HepG2 (cell line): ENCODE results near the gene CPNE1. TPM values are rescaled to one million over a fixed set of nuclear protein-coding genes. Genes with fewer than 3 reads are reported as not detected.

ENCODE experiments used
- ATAD3A ChIP-seq: sonication (generic); formaldehyde crosslinking; IDR thresholded peaks from 2 replicates; pipeline ENCODE4 v1.4.0; 2020; ENCODE audit warnings: missing genetic modification reagents
- DMAP1 ChIP-seq: IDR thresholded peaks from 2 replicates; pipeline ENCODE4 v1.6.1; 2016
- KAT7 ChIP-seq: IDR thresholded peaks from 2 replicates; pipeline ENCODE4 v1.6.1; 2018; ENCODE audit warnings: borderline replicate concordance, missing compliant biosample characterization
- MIER3 ChIP-seq: IDR thresholded peaks from 2 replicates; pipeline ENCODE4 v1.6.1; 2016; ENCODE audit warnings: missing compliant biosample characterization, borderline replicate concordance
- RFX3 ChIP-seq: IDR thresholded peaks from 2 replicates; pipeline ENCODE4 v1.6.1; 2016; ENCODE audit warnings: missing biosample characterization, missing genetic modification reagents
- SMYD3 ChIP-seq: sonication (generic); formaldehyde crosslinking; IDR thresholded peaks from 2 replicates; pipeline ENCODE4 v1.8.1; 2023; ENCODE audit warnings: mild to moderate bottlenecking, missing genetic modification reagents
- SP140L ChIP-seq: sonication (generic); formaldehyde crosslinking; IDR thresholded peaks from 2 replicates; pipeline ENCODE4 v1.4.0; 2020; ENCODE audit warnings: missing genetic modification reagents, borderline replicate concordance
- SP4 ChIP-seq: sonication (generic); formaldehyde crosslinking; IDR thresholded peaks from 2 replicates; pipeline ENCODE4 v1.8.1; 2023; ENCODE audit warnings: mild to moderate bottlenecking, missing genetic modification reagents
- ZNF33A ChIP-seq: sonication (generic); formaldehyde crosslinking; IDR thresholded peaks from 2 replicates; pipeline ENCODE4 v1.5.1; 2020; ENCODE audit warnings: missing genetic modification reagents, mild to moderate bottlenecking, moderate library complexity, borderline replicate concordance
- ZNF441 ChIP-seq: sonication (generic); formaldehyde crosslinking; IDR thresholded peaks from 2 replicates; pipeline ENCODE4 v1.7.0; 2021; ENCODE audit warnings: missing genetic modification reagents, borderline replicate concordance
- ZNF446 ChIP-seq: sonication (generic); formaldehyde crosslinking; IDR thresholded peaks from 2 replicates; pipeline ENCODE4 v1.5.0; 2020; ENCODE audit warnings: mild to moderate bottlenecking, missing genetic modification reagents
- ZNF556 ChIP-seq: sonication (generic); formaldehyde crosslinking; IDR thresholded peaks from 2 replicates; pipeline ENCODE4 v1.4.0; 2020; ENCODE audit warnings: mild to moderate bottlenecking, missing genetic modification reagents, borderline replicate concordance
- ZNF577 ChIP-seq: sonication (generic); formaldehyde crosslinking; IDR thresholded peaks from 2 replicates; pipeline ENCODE4 v1.4.0; 2020; ENCODE audit warnings: mild to moderate bottlenecking, low read depth, missing genetic modification reagents, borderline replicate concordance
- ZNF614 ChIP-seq: IDR thresholded peaks from 2 replicates; pipeline ENCODE4 v1.6.1; 2018; ENCODE audit warnings: missing biosample characterization, missing genetic modification reagents, inconsistent platforms, borderline replicate concordance
- ZNF766 ChIP-seq: sonication (generic); formaldehyde crosslinking; IDR thresholded peaks from 2 replicates; pipeline ENCODE4 v1.5.0; 2020; ENCODE audit warnings: missing genetic modification reagents, borderline replicate concordance
- polyA plus RNA-seq, 8 experiments: library from polyadenylated mRNA; depleted of rRNA in 3 of 8; stranded (reverse) in 7 of 8; unstranded in 1 of 8; fragments of >200 nt; fragmentation: Illumina TruSeq in 4 of 8; extraction: Trizol in 4 of 8; gene quantifications; 2 replicates each; pipeline versions ENCODE4 v1.2.1 to v1.2.3, GENCODE V29; 2011 to 2016; ENCODE audit warnings: low read depth in 4 of 8, missing spikeins in 1 of 8, mixed read lengths in 1 of 8; ENCODE audit not compliant: insufficient read depth in 1 of 8
- total RNA-seq, 5 experiments: library from RNA; depleted of rRNA; stranded (reverse); fragments of >200 nt; fragmentation: Illumina TruSeq; extraction: Trizol; gene quantifications; 2 replicates each; pipeline ENCODE4 v1.2.3, GENCODE V29; 2016; ENCODE audit warnings: low read depth in 1 of 5
- TF ChIP-seq, protein P1 (sequence below): sonication (generic); formaldehyde crosslinking; conservative IDR thresholded peaks from 2 replicates; pipeline ENCODE4 v1.8.0; 2022; ENCODE audit warnings: mild to moderate bottlenecking, moderate library complexity, missing genetic modification reagents
- TF ChIP-seq, protein P2 (sequence below): sonication (generic); formaldehyde crosslinking; conservative IDR thresholded peaks from 2 replicates; pipeline ENCODE4 v1.4.0; 2020; ENCODE audit warnings: missing genetic modification reagents
- TF ChIP-seq, protein P3 (sequence below): sonication (generic); formaldehyde crosslinking; IDR thresholded peaks from 2 replicates; pipeline ENCODE4 v1.4.0; 2020; ENCODE audit warnings: mild to moderate bottlenecking, low read depth, missing genetic modification reagents
- TF ChIP-seq, protein P4 (sequence below): sonication (generic); formaldehyde crosslinking; IDR thresholded peaks from 2 replicates; pipeline ENCODE4 v1.8.1; 2022; ENCODE audit warnings: low read depth, mild to moderate bottlenecking, missing genetic modification reagents
- TF ChIP-seq, protein P5 (sequence below): sonication (generic); formaldehyde crosslinking; IDR thresholded peaks from 2 replicates; pipeline ENCODE4 v1.5.0; 2020; ENCODE audit warnings: missing genetic modification reagents

The CPNE1 gene
- total and polyA plus RNA-seq, 2 of the 13 experiments (the other 11 are each of a cell fraction or from before 2014, with no cell fraction given): 408 to 431 TPM

DNA sequence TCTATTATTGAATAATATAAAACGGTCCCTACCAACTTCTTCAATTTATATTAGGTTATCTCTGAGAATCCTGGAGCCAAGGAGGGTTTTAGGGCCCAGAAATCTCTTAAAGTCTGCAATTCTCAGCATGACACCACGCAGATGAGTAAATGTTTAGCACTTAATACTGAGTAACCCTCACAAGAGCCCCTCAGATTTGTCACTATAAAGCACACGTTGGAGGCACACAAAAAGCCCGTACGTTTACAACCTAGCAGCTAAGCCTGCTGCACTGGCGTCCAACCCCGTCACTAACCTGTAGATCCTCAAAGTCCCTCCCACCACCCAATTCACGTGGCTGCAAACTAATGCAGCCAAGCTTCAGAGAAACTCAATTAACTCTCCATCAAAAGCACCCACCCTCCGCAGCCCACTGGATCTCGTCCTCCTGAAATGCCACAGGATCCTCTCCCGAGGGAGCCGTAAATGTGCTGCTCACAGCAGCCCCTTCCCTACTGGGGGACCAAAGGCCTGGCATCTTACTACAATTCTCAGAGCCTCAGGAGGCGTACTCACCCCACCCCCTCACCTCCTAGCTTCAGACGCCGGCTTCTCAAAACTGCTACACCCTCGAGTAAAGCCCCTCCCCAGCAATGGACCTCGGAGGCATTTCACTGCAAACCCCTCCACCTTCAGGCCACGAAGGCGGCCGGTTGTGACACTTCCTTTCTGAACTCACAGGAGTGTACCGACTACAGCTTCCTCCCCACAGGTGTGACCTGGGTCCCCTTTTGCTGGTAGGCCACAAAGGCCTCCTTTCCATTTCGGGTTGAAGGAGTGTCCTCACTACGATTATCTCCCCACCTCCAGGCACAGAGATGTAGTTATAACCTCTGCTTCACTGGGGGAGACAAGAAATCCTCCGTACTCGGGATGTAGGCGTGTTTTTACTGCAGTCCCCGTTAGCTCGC lies 909 bp downstream of the CPNE1 start (continued):
- TF ChIP-seq ZNF766 (no peak), ZNF577 (no peak), RFX3 (0 out of 2 replicates have a peak, but pooled peaks have one; percentile 18), SMYD3 (CRISPR knock-in tag) (0 out of 2 replicates have a peak, but pooled peaks have one; percentile 1), DMAP1 (CRISPR knock-in tag) (no peak), ZNF446 (CRISPR knock-in tag) (peak; percentile 44), MIER3 (CRISPR knock-in tag) (0 out of 2 replicates have a peak, but pooled peaks have one; percentile 17), SP140L (peak; percentile 90; the same call in 1 of the 2 replicates), KAT7 (CRISPR knock-in tag) (peak; percentile 67), SP4 (CRISPR knock-in tag) (no peak), ZNF33A (CRISPR knock-in tag) (no peak), ZNF556 (CRISPR knock-in tag) (no peak), ATAD3A (CRISPR knock-in tag) (no peak), ZNF614 (CRISPR knock-in tag) (0 out of 2 replicates have a peak, but pooled peaks have one; percentile 41), ZNF441 (0 out of 2 replicates have a peak, but pooled peaks have one; percentile 43)
- TF ChIP-seq, protein P1, sequence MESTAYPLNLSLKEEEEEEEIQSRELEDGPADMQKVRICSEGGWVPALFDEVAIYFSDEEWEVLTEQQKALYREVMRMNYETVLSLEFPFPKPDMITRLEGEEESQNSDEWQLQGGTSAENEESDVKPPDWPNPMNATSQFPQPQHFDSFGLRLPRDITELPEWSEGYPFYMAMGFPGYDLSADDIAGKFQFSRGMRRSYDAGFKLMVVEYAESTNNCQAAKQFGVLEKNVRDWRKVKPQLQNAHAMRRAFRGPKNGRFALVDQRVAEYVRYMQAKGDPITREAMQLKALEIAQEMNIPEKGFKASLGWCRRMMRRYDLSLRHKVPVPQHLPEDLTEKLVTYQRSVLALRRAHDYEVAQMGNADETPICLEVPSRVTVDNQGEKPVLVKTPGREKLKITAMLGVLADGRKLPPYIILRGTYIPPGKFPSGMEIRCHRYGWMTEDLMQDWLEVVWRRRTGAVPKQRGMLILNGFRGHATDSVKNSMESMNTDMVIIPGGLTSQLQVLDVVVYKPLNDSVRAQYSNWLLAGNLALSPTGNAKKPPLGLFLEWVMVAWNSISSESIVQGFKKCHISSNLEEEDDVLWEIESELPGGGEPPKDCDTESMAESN (CRISPR knock-in tag): no peak
- TF ChIP-seq, protein P2, sequence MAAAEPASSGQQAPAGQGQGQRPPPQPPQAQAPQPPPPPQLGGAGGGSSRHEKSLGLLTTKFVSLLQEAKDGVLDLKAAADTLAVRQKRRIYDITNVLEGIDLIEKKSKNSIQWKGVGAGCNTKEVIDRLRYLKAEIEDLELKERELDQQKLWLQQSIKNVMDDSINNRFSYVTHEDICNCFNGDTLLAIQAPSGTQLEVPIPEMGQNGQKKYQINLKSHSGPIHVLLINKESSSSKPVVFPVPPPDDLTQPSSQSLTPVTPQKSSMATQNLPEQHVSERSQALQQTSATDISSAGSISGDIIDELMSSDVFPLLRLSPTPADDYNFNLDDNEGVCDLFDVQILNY: no peak; the same call in 1 of the 2 replicates
- TF ChIP-seq, protein P3, sequence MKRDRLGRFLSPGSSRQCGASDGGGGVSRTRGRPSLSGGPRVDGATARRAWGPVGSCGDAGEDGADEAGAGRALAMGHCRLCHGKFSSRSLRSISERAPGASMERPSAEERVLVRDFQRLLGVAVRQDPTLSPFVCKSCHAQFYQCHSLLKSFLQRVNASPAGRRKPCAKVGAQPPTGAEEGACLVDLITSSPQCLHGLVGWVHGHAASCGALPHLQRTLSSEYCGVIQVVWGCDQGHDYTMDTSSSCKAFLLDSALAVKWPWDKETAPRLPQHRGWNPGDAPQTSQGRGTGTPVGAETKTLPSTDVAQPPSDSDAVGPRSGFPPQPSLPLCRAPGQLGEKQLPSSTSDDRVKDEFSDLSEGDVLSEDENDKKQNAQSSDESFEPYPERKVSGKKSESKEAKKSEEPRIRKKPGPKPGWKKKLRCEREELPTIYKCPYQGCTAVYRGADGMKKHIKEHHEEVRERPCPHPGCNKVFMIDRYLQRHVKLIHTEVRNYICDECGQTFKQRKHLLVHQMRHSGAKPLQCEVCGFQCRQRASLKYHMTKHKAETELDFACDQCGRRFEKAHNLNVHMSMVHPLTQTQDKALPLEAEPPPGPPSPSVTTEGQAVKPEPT: no peak
- TF ChIP-seq, protein P4, sequence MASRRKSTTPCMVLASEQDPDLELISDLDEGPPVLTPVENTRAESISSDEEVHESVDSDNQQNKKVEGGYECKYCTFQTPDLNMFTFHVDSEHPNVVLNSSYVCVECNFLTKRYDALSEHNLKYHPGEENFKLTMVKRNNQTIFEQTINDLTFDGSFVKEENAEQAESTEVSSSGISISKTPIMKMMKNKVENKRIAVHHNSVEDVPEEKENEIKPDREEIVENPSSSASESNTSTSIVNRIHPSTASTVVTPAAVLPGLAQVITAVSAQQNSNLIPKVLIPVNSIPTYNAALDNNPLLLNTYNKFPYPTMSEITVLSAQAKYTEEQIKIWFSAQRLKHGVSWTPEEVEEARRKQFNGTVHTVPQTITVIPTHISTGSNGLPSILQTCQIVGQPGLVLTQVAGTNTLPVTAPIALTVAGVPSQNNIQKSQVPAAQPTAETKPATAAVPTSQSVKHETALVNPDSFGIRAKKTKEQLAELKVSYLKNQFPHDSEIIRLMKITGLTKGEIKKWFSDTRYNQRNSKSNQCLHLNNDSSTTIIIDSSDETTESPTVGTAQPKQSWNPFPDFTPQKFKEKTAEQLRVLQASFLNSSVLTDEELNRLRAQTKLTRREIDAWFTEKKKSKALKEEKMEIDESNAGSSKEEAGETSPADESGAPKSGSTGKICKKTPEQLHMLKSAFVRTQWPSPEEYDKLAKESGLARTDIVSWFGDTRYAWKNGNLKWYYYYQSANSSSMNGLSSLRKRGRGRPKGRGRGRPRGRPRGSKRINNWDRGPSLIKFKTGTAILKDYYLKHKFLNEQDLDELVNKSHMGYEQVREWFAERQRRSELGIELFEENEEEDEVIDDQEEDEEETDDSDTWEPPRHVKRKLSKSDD (CRISPR knock-in tag): no peak
- TF ChIP-seq, protein P5, sequence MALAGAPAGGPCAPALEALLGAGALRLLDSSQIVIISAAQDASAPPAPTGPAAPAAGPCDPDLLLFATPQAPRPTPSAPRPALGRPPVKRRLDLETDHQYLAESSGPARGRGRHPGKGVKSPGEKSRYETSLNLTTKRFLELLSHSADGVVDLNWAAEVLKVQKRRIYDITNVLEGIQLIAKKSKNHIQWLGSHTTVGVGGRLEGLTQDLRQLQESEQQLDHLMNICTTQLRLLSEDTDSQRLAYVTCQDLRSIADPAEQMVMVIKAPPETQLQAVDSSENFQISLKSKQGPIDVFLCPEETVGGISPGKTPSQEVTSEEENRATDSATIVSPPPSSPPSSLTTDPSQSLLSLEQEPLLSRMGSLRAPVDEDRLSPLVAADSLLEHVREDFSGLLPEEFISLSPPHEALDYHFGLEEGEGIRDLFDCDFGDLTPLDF (CRISPR knock-in tag): no peak
